HG03460 (cell line): ENCODE results near the gene ATP2B1.
A peak's percentile ranks its signal among the peaks of the same experiment; 100 is the strongest.
"Not testable (repeated sequence)": the region's sequence is repeated elsewhere in the genome, so short reads cannot be mapped to it uniquely, and the experiment has no call there.

Experiments
- ATAC-seq: cut with Tn5 transposase; IDR thresholded peaks from one replicate; pipeline ENCODE4 v1.9.1; 2021; ENCODE audit not compliant: unreplicated experiment

Gene ATP2B1

GRCh38 chr12:89708565-89709156, at the start of gene ATP2B1:
Gene ATP2B1, minus strand, starts transcription at chr12:89708838. Its CDS starts 52,952 bp downstream, at chr12:89655886.
- peak; percentile 51 for ATAC-seq

- ATAC-seq = not testable (repeated sequence)
Observed at GRCh38 chr12:89757987-89758386, 49.3 kb upstream of the ATP2B1 start.

GRCh38 chr12:89756585-89757398, 48.2 kb upstream of the ATP2B1 start:
- peak; percentile 91 for ATAC-seq

DNA sequence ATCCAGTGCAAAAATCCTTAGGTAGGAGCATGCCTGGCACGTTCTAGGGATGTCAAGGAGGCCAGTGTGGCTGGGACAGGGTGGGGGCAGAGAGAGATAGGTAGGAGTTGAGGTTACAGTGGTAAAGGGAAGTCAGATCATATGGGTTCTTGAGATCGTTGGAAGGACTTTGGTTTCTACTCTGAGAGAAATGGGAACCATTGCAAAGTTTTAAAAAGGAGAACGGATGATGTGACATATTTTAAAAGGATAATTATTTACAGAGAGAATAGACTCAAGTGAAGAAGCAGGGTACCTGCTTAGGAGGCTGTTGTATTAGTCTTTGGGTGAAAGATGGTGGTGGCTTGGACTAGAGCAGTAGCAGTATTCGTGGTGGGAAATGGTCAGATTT, 47.6 kb upstream of the ATP2B1 start:
- ATAC-seq = peak; percentile 1

GRCh38 chr12:89753997-89754396, 45.4 kb upstream of the ATP2B1 start:
- ATAC-seq = no peak

- peak; percentile 43 for ATAC-seq
Observed at GRCh38 chr12:89752341-89752740, 43.7 kb upstream of the ATP2B1 start.

GRCh38 chr12:89750389-89751351, 42.0 kb upstream of the ATP2B1 start:
- ATAC-seq = no peak

DNA sequence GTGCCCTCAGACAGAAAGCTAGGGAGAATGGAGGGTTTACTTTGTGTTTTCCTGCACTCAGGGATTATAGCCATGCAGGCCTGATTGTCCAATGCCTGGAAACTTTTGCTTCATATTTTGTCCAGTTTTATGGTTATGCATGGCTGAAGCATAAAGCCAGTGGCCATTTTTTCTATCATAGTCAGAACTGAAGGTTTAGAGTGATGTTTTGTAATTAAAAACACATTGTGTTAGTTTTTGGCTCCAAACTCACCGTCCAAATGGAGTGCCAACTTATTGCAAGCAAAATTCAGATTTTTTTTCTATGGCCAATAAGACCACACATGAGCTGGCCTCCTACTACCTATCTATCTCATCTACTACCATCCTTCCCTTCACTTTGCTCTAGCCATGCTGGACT, 40.2 kb upstream of the ATP2B1 start:
- no peak for ATAC-seq

DNA sequence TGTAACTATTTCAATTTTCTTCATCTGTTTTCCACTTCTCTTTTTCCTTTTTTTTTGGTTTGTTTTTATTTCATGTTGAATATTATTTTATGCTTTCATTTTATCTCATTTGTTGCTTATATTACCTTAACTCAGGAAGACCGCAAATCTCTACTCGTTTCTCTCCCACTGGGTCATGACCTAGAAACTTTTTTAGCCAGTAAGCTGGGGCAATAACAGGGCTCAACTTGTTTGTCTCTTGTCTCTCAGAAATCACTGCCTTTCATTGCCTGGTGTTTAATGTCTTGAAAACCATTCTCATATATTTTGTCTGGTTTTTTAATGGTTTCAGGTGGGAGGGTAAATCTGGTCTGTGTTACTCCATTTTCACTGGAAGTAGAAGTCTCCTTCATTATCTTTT, 36.6 kb upstream of the ATP2B1 start:
- ATAC-seq = no peak

DNA sequence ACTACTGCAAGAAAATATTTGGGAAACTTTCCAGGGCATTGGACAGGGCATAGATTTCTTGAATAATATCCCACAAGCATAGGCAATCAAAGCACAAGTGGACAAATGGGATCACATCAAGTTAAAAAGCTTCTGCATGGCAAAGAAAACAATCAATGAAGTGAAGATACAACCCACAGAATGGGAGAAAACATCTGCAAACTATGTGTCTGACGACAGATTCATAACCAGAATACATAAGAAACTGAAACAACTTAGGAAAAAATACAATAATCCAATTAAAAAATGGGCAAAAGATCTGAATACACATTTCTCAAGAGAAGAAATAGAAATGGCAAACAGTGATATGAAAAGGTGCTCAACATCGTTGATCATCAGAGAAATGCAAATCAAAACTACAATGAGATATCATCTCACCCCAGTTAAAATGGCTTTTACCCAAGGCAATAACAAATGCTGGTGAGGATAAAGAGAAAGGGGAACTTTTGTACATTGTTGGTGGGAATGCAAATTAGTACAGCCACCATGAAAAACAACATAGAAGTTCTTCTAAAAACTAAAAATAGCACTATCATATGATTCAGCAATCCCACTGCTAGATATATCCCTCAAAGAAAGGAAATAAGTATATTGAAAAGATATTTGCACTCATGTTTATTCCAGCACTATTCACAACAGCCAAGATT, 33.8 kb upstream of the ATP2B1 start:
- no peak for ATAC-seq

GRCh38 chr12:89740943-89741342, 32.3 kb upstream of the ATP2B1 start:
- no peak for ATAC-seq

DNA sequence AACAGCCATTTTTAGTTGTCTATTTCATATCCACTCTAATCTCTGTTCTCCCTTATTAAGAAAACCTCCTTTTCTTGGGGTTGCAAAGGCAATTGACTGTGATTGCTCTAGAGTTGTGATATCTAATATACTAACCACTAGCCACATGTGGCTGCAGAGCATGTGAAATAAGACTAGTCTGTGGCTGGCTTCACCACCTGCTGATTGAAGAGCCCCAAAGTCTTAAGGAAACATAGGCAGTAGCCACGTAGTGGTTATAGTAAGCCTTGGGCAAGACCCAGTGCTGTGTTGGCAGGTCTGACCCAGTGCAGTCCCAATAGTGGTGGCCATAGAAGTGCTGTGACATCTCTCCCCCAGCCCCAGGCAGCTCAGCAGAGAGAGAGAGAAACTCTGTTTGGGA, 28.4 kb upstream of the ATP2B1 start:
- ATAC-seq = no peak

GRCh38 chr12:89733579-89734201, 25.1 kb upstream of the ATP2B1 start:
- no peak for ATAC-seq

- ATAC-seq = no peak
Observed at GRCh38 chr12:89732522-89732921, 23.9 kb upstream of the ATP2B1 start.

DNA sequence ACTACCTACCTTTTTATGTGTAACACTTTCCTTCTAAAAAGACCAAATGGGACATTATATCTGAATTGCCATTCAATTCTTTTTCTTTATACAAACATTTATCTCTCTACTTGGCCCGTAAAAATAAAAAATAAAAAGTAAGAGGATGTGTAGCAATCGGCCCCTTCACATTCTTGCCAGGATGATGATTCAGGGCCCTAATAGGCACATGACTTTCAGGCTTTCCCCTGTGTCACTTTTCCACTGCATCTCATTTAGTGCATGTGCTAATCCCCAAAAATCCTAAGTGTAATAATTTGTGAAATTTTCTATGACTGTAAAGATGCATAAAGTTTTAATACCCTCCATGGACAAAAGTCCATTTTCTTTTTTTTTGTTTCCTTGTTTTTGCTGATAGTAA, 23.0 kb upstream of the ATP2B1 start:
- ATAC-seq = no peak

GRCh38 chr12:89731089-89731488, 22.5 kb upstream of the ATP2B1 start:
- no peak for ATAC-seq

DNA sequence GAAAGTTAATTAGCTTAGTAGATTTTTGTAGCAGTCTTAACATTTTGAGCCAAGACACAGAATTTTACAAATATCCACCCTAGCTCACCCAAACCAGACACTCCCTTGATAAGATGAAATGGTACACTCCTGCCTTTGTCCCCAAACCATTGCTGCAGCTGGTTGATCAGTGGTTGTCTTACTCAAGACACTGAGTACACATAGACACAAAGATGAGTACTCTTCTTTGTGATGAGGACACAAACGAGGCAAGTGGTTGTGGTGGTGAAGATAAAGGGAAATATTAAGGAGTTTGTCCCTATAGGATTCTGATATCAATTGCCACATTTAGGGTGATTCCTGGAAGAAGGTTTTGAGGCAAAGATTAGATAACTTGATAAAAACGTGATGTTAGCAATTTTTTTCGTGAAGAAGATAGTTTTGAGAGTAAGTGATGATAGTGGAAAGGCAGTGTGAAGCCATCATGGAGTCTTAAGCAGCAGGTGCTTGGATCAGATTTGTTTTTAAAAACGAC, 21.4 kb upstream of the ATP2B1 start:
- no peak for ATAC-seq

GRCh38 chr12:89723276-89723675, 14.6 kb upstream of the ATP2B1 start:
- no peak for ATAC-seq

GRCh38 chr12:89721291-89721987, 12.8 kb upstream of the ATP2B1 start:
- peak; percentile 87 for ATAC-seq
